GM12864 (cell line): Measurements from ENCODE around the gene KCNA3.

Source experiments
- DNase-seq: peaks from one replicate; pipeline ENCODE4 v3.0.0-alpha.2; 2011; ENCODE audit warnings: low read depth
- H3K4me3 ChIP-seq: 2 replicates; pipeline ENCODE4 v1.5.1; 2011; ENCODE audit warnings: mild to moderate bottlenecking, low read depth, low read length, control low read depth
- CTCF ChIP-seq: IDR thresholded peaks from 2 replicates; pipeline ENCODE4 v1.5.1; 2011; ENCODE audit warnings: low read depth, mild to moderate bottlenecking, moderate library complexity, low read length, control low read depth, inconsistent platforms; ENCODE audit errors: missing control alignments

The KCNA3 gene

GRCh38 chr1:110635434-110635833 is 39.3 kb downstream of the KCNA3 start:
- DNase-seq, result no peak
- H3K4me3 ChIP-seq, result no peak overlapping the region
- TF ChIP-seq CTCF, result no peak

DNA sequence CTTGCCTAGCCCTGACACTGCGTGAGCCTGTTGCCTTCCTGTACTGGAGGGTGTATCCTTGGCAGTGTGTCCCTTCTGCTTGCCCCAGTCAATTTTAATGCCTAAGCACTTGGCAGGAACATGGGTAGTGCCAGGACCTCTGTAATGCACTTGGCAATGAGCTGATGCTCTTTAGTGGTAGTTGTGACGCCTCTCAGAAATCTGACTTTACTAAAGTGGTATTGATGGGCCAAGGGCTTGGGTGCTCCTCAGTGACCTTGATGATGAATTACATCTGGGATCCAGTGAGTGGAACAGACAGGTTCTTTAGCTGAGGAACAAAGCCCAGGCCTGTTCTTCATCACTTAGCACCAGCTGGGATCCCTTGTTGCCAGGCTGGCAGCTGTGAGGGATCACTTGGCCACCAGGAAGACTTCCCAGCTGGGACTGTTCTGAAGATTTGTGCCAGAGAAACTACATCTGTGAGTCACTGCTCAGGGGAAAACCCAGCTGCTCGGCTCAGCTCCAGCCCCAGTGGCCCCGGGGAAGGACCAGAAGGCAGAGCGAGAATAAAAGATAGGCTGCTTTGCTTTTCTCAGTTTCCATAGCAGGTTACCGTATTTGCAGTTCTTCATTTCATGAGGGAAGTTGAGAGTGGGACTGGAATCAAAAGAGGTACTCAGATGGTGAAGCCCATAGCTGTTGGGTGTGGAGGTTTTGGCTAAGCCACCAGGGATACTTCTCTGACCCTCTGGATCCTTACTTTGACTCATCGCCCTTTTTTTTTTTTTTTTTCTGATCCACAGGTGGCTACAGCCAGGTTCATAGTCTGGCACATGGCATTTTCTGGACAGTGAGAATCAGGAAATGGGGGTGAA is 40.1 kb downstream of the KCNA3 start:
- peak; percentile 88 for DNase-seq
- no peak for TF ChIP-seq CTCF
- H3K4me3 ChIP-seq, result no peak overlapping the region

- no peak overlapping the region for H3K4me3 ChIP-seq
- DNase-seq, result no peak
Measured at GRCh38 chr1:110634086-110634454, 40.7 kb downstream of the KCNA3 start.

GRCh38 chr1:110633646-110634030 is 41.1 kb downstream of the KCNA3 start:
- no peak for DNase-seq
- TF ChIP-seq CTCF, result no peak
- H3K4me3 ChIP-seq, result no peak overlapping the region

More at GRCh38 chr1:110634086-110634454, 40.7 kb downstream of the KCNA3 start:
- no peak for TF ChIP-seq CTCF

DNA sequence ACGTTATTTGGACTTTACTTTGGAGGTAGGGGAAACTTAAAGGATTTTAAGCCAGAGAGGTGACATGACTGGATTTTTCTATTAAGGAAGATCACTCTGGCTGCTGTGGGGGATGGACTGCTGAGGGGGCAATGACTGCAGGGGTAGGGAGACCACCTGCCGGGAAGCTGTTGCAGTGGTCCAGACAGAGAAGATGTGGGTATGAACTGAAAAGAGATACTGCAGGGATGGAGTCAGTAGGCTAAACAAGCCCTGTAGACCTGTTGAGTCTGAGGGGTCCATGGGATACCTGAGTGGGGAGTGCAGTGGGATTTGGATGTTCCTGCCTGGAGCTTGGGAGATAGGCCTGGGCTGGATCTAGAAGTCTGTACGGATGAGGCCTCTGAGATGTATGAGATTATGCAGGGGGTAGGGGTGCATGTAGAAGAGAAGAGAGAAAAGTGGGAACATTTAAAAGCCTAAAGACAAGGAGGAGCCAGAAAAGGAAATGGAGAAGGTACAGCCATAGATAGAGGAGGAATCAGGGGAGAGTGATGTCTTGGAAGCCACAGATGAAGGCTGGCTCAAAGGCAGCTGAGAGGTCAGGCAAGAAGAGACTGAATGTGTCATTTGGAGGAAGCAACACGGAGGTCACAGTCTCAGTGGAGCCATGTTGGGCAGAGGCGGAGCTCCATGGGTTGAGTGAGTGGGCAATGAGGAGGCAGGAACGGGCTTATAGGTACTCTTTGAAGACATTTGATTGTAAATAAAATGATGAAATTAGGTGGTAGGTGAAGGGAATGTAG is 42.7 kb downstream of the KCNA3 start:
- no peak for TF ChIP-seq CTCF
- DNase-seq, result no peak
- H3K4me3 ChIP-seq, result peak overlapping the region; percentile 38

DNA sequence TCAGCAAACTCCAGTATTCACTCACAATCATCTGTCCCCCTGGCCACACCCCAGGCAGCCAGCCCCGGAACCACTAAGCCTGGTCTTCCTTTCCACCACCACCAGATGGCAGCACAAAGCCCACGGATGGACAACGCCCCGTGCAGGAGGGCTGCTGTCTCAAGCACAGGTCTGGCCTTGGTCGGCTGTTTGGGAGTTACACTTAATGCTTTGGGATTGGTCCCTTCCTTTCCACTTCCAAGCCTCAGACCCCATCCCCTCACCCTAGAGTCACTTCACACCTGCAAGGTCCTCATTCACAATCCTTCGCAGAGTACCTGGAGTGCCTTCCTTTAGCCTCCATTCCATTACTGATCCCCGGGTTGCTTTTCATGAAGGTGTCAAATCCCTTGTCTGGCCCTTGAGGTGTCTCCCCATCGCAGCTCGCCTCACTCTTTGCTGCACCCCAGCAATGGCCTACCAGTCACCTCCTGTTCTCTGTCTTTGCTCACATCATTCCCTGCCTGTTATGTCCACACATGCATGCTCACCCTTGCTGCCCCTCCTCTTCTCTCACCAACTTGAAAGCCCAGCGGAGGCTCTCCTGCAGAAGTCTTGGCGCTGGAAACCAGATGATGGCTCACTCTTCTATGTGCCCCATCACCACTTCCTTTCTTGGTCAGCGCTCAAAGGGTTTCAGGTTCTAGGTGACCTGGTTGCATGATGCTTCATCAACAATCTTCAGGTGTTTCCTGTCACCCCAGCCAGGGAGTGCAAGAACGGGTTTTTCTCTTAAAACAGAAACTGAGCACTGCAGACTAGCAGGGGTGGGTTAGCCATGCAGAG is 43.7 kb downstream of the KCNA3 start:
- peak; percentile 93 for DNase-seq
- peak; percentile 85 for TF ChIP-seq CTCF
- H3K4me3 ChIP-seq, result peak overlapping the region; percentile 38
